Naive thymus-derived CD8-positive, alpha-beta T cell (primary cell): Measurements from ENCODE around the gene NDUFB4. TPM values are rescaled to one million over a fixed set of nuclear protein-coding genes. Genes with fewer than 3 reads are reported as not detected.

ENCODE experiments used
- ATAC-seq, 2 donors: fragments of 150-1000 bp; cut with Tn5 transposase in 1 of 2; sonication (Bioruptor Pico), chemical (Tn5 transposase) in 1 of 2; 1 replicate in 1 of 2; 2 replicates in 1 of 2; pipeline ENCODE4 v1.10.0; 2021; ENCODE audit warnings: mild to moderate bottlenecking in 2 of 2, moderate library complexity in 2 of 2
- POLR2A ChIA-PET: fragments of 350-600 bp; sonication (Branson Sonifier 250); formaldehyde crosslinking; loops from one replicate; lab custom pipeline; 2021; ENCODE audit warnings: antibody characterized with exemption; lab: Charles Lee
- DNase-seq, 10 donors: peaks; one replicate each; pipeline versions ENCODE4 v3.0.0 to v3.0.0-alpha.2; 2020 to 2022
- H3K27ac Mint-ChIP-seq, 10 donors: one replicate each; pipeline ENCODE4 v1.8.0; 2020 to 2022; ENCODE audit warnings: mild to moderate bottlenecking in 10 of 10, mixed read lengths in 10 of 10, moderate library complexity in 4 of 10, inconsistent platforms in 1 of 10
- H3K27me3 Mint-ChIP-seq, 5 donors: one replicate each; pipeline ENCODE4 v1.8.0; 2021 to 2022; ENCODE audit warnings: mixed read lengths in 5 of 5
- H3K36me3 Mint-ChIP-seq, 3 donors: one replicate each; pipeline ENCODE4 v1.8.0; 2020 to 2022; ENCODE audit warnings: mixed read lengths in 3 of 3, mild to moderate bottlenecking in 2 of 3, inconsistent platforms in 1 of 3
- H3K4me1 Mint-ChIP-seq, 4 donors: one replicate each; pipeline ENCODE4 v1.8.0; 2021 to 2022; ENCODE audit warnings: mixed read lengths in 4 of 4
- H3K4me3 Mint-ChIP-seq, 10 donors: one replicate each; pipeline ENCODE4 v1.8.0; 2020 to 2022; ENCODE audit warnings: mild to moderate bottlenecking in 10 of 10, mixed read lengths in 10 of 10, moderate library complexity in 6 of 10, inconsistent platforms in 1 of 10
- H3K9me3 Mint-ChIP-seq, 9 donors: one replicate each; pipeline ENCODE4 v1.8.0; 2020 to 2022; ENCODE audit warnings: mixed read lengths in 9 of 9, mild to moderate bottlenecking in 3 of 9, inconsistent platforms in 1 of 9, moderate library complexity in 1 of 9
- polyA plus RNA-seq, 3 donors: library from polyadenylated mRNA; unstranded; fragments of 300-500 nt; fragmentation: Illumina TruSeq; gene quantifications; one replicate each; pipeline ENCODE4 v1.2.3, GENCODE V29; 2021
- total RNA-seq, 8 experiments: library from RNA in 2 of 8; stranded (reverse) in 2 of 8; gene quantifications; one replicate each; pipeline ENCODE4 v1.2.3 and lab custom pipeline; 2021 to 2026

The NDUFB4 gene
- total and polyA plus RNA-seq, 5 experiments from 2014 or later, result 87.5 to 277 (median 249) TPM

DNA sequence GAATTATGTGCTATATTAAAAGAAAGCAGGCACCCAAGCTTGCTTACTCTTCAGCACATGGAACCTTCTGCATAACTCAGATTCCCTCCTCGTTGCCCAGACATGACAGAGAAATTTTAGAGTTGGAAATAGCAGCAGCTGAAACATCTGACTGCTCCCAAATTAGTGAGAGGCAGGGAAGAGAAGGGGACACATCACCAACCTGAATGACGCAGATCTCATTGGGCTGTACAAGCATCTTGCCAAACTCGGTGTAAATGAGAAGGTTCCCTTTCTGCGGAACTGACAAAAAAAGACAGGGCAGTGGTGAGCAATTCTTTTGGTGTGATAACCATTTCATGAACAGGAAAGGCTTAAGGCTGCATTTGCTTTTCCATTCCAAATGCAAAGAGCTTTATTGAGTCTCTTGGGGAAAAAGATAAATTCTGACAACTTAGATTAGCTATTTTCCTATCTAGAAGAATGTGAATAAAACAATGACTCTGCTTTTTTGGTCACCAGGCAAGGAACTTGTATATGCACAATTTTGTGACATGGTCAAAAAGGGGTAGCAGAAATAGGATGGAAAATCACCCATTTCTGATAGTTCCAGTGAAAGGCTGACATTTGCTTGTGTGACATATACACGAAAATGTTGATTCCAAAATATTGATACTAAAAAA, 50.8 kb downstream of the NDUFB4 start:
- DNase-seq, result no peak
- Mint-ChIP-seq H3K4me3 (no peak overlapping the region), H3K36me3 (no peaks in the 10 kb centered on the region), H3K27ac (no peak overlapping the region), H3K27me3 (no peaks in the 10 kb centered on the region), H3K9me3 (no peaks in the 10 kb centered on the region), H3K4me1 (peaks cover 0 to 2% (median 0%) of the 10 kb centered on the region in 4 donors)
- no peak for ATAC-seq
- POLR2A ChIA-PET, result no interaction called here

DNA sequence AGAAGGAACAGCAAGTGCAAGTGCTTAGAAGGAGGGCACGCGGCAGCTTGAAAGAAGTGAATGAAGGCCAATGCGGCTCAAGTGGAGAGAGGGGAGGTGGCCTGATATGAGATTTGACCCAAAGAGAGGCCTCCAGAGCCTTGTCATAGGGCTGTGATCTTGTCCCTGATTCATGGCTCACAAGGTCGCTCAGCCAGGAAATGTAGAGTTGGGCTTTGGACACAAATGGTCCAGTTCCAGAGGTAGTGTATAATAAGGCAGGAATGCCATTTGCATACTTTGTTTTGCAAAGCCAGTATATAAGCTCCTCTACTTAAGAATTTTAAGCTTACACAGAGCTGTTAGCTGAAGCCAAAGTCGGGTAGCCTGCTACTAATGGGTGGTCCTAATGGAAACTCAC, 52.2 kb downstream of the NDUFB4 start:
- ATAC-seq (no peak), DNase-seq (no peak)
- POLR2A ChIA-PET, result no interaction called here
- Mint-ChIP-seq H3K9me3 (no peaks in the 10 kb centered on the region), H3K36me3 (no peaks in the 10 kb centered on the region), H3K27ac (no peak overlapping the region), H3K4me1 (no peaks in the 10 kb centered on the region), H3K27me3 (no peaks in the 10 kb centered on the region), H3K4me3 (no peak overlapping the region)

DNA sequence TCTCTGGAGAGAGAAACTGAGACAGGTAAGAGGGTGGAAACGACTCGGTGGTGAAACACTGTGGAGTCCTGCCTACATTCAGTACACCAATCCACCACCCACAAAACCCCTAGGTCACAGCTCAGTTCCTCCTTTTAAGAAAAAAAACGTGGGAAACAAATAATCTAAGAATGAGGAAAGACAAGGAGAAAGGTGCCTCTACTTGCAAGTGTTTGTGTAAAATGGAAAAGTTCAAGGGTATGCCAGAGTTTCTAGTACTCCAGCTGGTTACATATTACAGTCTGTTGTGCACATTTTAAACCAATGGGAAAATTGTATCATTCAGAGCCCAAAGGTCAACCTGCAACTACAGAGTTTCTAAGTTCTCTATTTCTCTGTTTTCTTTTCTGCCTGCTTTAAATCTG, 53.7 kb downstream of the NDUFB4 start:
- ATAC-seq (no peak), DNase-seq (no peak)
- H3K27me3 Mint-ChIP-seq, result no peaks in the 10 kb centered on the region
- POLR2A ChIA-PET, result no interaction called here
- peaks cover 0 to 4% (median 0%) of the 10 kb centered on the region in 3 donors for H3K36me3 Mint-ChIP-seq
- no peak overlapping the region for H3K4me3 Mint-ChIP-seq
- no peaks in the 10 kb centered on the region for H3K9me3 Mint-ChIP-seq
- H3K4me1 Mint-ChIP-seq, result peaks cover 0 to 2% (median 0%) of the 10 kb centered on the region in 4 donors
- no peak overlapping the region for H3K27ac Mint-ChIP-seq

DNA sequence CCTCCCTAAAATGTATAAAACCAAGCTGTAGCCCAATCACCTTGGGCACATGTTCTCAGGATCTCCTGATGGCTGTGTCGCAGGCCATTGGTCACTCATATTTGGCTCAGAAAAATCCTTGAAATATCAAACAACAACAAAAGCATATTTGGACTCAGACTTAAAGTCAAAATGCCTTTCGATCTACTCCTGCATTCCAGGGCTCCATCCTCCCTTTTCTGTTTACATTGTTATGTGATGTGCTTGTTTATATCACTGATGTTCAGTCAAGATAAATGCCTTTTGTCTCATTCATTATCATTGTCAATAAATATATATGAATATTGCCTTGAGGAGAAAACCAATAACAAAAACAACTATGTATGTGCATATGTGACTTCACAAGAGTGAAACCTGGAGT, 54.2 kb downstream of the NDUFB4 start:
- Mint-ChIP-seq H3K36me3 (peaks cover 0 to 4% (median 3%) of the 10 kb centered on the region in 3 donors), H3K27me3 (no peaks in the 10 kb centered on the region), H3K9me3 (no peaks in the 10 kb centered on the region), H3K4me1 (peaks cover 0 to 2% (median 0%) of the 10 kb centered on the region in 4 donors), H3K27ac (no peak overlapping the region), H3K4me3 (no peak overlapping the region)
- POLR2A ChIA-PET, result no interaction called here
- ATAC-seq, result no peak
- DNase-seq, result no peak

Other genes with a start within 250 kb of the NDUFB4 start
- gene LRRC58, start 247.0 kb upstream of the NDUFB4 start, total RNA-seq, result 10 to 100 TPM; 19.8 to 20.3 TPM
- 1 to 10 TPM; 8.1 to 8.7 (median 8.5) TPM for gene LRRC58, start 247.0 kb upstream of the NDUFB4 start, polyA plus RNA-seq
- under 1 TPM; 0.47 to 0.55 TPM for gene FSTL1, start 145.3 kb upstream of the NDUFB4 start, total RNA-seq
- under 1 TPM in 2 of 3 donors, not detected in 1; 0.23 to 0.82 TPM for gene FSTL1, start 145.3 kb upstream of the NDUFB4 start, polyA plus RNA-seq
- 1 to 10 TPM; 3.8 to 5.5 TPM for gene HGD, start 85.9 kb downstream of the NDUFB4 start, total RNA-seq
- not detected for gene HGD, start 85.9 kb downstream of the NDUFB4 start, polyA plus RNA-seq
- gene RABL3, start 146.2 kb downstream of the NDUFB4 start, total RNA-seq, result 10 to 100 TPM; 34.9 to 39.5 TPM
- gene RABL3, start 146.2 kb downstream of the NDUFB4 start, polyA plus RNA-seq, result 10 to 100 TPM; 29.5 to 41.9 (median 39.0) TPM
- gene GTF2E1, start 146.4 kb downstream of the NDUFB4 start, total RNA-seq, result 10 to 100 TPM; 23.9 to 26.5 TPM
- 10 to 100 TPM; 10.9 to 15.9 (median 11.5) TPM for gene GTF2E1, start 146.4 kb downstream of the NDUFB4 start, polyA plus RNA-seq